ENCODE measurements around the gene SH3BP1.
"Not testable (repeated sequence)": the region's sequence is repeated elsewhere in the genome, so short reads cannot be mapped to it uniquely, and the experiment has no call there.

The SH3BP1 gene

DNA sequence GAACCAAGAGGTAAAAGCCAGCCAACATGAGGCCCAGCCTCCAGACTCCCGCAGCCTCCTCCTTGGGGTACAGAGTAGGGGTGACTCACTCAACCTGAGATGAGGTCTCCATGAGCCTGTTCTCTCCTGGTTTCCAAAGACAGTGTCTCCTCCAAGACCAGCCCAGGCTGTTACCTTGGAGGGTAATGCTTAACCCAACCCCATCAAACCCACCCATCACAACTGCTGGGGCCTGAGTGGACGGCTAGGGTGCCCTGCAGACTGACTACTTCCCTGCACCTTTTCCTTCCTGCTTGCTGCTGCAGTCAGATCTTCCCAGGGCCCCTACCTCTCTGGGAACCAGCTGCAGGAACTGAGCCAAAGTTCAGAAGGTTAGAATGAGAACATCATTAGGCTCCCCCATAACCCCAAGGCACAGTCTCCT, 41.5 kb downstream of the SH3BP1 start:
- DNase-seq, result no peak

DNA sequence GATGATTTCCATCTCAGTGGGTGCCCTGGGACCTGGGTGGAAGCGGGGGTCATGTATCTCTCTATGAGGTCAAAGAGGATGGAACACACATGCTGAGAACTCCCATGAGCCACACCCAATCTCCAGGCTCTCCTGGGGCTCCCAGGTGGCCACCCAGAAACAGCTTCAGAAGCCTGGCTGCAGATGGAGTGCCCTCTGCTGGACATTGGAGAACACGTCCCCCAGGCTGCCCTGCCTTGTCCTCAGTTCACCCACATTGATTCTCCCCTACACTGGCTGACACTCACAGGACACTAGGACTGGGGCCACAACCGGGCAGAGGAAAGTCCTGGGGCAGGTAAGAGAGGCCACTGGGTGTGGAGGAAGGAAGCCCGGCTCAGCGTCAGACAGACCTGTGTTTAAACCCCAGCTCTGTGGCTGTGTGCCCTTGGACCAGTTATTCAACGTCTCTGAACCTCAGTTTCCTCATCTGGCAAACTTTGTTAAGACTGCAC, 42.1 kb downstream of the SH3BP1 start:
- peak; percentile 88 for DNase-seq

DNA sequence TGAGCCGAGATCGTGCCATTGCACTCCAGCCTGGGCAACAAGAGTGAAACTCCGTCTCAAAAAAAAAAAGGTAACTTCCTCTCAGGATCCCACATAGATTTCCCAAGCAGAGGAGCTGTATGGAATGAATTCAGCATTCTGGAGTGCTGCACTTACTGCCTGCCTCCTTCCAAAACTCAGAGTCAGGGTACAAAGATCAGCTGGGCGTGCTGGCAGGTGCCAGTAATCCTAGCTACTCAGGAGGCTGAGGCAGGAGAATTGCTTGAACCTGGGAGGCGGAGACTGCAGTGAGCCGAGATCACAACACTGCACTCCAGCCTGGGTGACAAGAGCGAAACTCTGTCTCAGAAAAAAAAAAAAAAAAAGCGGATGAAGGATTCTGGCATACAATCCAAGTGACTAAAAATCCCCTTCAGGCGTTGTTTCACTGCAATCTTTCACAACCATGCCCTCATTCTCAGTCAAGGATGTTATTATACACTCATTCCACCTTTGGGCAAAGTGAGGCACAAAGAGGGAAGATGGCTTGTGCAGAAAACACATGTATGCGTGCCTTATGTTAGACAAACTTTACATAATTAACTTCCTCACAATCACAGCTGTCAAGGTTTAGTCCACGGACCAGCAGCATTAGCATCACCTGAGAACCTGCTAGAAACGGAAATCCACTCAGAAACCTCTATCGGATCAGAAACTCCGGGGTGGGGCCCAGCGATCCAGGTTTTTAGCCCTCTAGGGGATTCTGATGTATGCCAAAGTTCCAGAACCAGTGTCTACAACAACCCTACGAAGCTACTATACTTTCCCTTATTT, 45.5 kb downstream of the SH3BP1 start:
- DNase-seq, result no peak

DNA sequence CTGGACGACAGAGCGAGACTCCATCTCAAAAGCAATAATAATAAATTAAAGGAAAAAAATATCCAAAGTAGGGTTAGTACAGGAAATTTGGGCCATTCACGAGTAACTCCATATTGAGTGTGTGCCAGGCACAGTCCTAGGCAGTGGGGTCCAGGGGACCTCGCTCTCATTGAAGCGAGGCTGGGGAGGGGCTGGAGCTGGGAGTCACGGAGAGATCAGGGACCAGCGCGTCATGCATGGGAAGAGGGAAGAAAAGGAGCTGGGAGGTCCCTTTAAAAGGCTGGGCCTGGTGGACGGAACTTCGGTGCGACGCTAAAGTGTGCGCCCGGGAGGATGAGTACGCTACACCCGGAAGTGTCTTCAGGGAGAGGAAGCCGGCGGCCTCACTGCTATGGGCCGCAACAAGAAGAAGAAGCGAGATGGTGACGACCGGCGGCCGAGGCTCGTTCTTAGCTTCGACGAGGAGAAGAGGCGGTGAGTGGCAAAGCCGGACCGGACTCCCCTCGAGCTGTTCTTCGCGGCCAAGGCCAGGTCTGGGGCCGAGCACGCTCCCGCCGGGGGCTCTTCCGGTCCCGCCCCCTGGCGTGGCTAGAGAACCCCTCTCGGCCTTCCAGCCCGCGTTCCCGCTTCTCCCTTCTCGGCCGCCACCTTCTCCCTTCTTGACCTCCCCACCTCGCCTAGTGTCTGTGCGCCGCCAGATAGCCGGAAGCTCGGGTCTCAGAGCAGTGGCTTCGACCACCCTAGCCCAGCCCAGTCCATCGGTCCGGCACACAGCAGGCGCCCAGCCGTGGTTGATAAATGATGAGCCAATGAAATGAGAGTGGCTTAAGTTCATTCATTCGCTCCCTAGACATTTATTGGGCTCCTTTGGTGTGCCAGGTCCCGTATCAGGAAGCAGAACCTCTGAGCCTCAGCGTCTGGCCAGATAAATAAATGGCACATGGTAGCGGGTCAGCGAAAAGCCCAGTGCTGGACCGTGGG, 46.8 kb downstream of the SH3BP1 start, which contains the start of gene NOL12:
Gene NOL12, plus strand, starts transcription at position 342 of the 981 bp plus-strand sequence. Its CDS starts 50 bp downstream, at position 392.
- DNase-seq, result peak; percentile 86

DNA sequence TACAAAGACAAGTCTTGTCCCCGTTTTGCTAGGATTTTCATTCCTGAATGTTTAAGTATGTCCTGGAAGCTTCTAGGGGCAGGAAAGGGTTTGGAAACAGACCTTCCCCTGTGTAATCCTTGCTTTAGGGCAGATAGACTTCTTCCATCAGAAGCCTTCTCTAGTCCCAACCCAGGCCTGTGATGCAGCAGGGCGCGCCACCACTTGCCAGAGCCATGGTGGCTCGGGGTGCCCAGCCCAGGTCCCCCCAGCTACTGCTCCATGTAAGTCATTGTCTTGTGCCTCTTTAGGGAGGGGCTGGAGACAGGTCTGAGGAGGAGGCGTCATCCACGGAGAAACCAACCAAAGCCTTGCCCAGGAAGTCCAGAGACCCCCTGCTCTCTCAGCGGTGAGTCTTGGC, 50.9 kb downstream of the SH3BP1 start:
- no peak for DNase-seq

DNA sequence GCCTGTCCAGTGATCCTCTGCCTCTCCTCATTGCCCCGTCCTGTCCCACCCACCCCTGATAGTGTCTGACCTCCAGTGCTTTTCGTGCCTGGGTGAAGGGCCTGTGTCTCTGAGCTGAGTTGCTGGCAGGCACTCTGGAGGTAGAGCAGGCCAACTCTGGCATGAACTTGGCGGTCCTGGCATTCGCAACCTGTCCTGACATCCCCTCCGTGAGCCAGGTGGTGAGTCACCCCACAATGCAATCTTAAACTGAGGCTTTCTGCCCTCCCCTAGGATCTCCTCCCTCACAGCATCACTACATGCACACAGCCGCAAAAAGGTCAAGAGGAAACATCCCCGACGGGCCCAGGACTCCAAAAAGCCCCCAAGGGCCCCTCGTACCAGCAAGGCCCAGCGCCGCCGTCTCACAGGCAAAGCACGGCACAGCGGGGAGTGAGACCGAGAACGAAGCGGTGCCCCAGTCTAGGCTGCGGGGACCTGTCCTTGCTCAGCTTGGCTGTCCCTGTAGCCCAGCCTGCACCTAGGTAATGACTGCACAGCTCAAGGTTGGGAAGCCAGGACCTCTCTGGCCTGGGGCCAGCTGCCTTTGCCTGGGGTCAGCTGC, 51.5 kb downstream of the SH3BP1 start:
- no peak for DNase-seq

DNA sequence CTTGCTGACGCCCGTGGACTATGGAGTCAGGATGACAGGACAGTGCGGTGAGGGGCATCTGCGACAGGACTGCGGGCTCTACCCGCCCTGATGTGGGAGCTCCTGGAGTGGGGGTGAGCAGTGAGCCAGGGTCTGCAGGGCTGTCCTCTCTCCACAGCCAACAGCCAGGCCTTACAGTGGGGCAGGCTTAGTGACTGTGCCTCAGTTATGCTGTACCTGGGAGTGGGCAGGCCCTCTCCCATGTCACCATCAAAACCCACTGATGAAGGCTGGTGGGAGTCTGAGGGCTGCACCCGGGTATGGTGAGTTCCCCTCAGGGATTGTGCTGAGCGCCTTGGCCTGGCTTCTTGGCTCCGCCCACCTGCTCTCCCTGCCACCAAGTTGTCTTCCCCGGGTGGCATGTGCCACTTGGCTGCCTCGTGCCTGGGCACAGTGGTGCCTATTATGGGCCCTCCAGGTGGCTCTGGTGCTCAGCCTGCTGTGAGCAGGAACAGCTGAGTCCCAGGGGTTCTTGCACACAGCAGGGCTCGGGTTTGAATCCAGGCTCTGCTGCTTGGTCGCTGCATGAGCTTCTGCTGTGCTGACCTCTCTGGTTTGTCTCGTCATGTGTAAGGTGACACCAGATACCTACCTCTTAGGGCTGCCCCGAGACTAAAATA, 53.3 kb downstream of the SH3BP1 start:
- DNase-seq, result no peak

DNA sequence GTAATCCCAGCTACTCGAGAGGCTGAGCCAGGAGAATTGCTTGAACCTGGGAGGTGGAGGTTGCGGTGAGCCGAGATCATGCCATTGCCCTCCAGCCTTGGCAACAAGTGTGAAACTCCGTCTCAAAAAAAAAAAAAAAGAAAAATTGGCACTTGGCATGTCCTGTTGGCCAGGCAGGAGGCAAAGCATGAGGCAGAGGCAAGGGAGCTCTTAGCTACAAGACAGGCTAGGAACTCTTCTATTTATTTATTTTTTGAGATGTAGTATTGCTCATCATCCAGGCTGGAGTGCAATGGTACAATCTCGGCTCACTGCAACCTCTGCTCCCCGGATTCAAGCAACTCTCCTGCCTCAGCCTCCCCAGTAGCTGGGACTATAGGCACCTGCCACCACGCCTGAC, 54.7 kb downstream of the SH3BP1 start:
- DNase-seq, result not testable (repeated sequence)

DNA sequence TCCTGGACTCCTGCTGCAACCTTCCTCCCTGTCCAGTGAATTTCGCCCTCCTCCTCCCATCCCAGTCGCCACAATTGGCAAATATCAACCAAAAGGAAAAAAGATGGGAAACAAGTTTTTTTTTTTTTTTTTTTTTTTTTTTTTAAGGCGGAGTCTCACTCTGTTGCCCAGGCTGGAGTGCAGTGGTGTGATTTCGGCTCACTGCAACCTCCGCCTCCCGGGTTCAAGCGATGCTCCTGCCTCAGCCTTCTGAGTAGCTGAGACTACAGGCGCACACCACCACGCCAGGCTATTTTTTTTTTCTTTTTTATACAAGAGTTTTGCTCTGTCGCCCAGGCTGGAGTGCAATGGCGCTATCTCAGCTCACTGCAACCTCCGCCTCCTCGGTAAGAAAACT, 56.8 kb downstream of the SH3BP1 start:
- DNase-seq, result not testable (repeated sequence)

DNA sequence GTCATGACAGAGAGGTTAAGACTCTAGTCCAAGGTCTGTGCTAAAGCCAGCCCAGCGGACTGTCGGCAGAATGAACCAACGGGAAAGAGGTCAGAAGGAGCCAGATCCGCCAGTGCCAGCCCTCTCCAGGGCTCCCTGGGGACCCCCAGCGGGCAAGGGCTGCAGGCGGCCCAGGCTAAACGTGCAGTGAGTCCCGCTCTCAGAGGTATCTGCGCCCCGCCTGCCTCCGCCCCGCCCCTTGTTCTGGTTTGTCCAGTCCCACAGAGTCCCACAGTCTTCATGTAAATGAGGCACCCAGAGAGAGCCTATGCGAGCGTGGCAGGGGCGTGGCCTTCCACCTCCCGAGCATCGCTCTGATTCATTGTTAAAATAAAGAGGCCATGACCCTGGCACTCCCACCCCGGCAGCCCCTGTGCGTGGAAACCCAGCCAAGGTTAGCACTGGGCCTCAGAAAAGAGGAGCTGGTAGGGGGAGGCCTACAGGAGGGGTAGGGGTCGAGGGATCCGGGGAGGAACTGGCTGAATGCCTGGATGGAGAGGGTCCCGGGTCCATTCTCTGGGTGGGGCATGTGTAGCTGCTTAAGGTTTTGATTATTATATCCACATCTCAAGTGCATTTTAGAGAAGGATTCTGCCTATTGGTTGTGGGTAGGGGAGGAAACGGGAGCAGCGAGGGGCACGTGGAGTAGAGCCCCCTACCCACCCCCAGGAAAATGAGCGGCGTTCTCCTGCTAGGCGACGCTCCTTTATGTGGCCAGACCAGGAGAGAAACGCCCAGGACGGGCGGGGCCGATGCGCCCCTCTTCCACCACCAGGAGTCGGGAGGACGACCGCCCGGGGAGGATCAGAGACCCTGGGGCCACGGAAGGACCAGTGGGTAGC, 57.4 kb downstream of the SH3BP1 start, which contains the start of gene TRIOBP:
Gene TRIOBP, plus strand, starts transcription at position 392 of the 881 bp plus-strand sequence. CDS start 4,318 bp downstream, outside the sequence.
- DNase-seq, result peak; percentile 91

DNA sequence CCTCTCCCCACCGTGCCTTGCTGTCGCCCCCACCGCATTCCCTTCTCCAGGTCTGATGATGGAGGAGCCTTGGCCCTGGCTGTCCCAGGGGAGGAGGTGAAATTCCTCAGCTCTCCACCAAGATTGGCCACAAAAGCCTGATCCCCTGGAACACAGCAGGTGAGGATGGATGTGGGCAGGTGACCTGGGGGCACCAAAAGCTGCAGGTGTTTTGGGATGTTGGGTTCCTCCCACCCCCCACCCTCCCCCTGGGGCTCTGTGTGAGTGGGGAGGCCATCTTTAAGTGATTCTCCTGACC, 58.0 kb downstream of the SH3BP1 start:
- DNase-seq, result no peak

DNA sequence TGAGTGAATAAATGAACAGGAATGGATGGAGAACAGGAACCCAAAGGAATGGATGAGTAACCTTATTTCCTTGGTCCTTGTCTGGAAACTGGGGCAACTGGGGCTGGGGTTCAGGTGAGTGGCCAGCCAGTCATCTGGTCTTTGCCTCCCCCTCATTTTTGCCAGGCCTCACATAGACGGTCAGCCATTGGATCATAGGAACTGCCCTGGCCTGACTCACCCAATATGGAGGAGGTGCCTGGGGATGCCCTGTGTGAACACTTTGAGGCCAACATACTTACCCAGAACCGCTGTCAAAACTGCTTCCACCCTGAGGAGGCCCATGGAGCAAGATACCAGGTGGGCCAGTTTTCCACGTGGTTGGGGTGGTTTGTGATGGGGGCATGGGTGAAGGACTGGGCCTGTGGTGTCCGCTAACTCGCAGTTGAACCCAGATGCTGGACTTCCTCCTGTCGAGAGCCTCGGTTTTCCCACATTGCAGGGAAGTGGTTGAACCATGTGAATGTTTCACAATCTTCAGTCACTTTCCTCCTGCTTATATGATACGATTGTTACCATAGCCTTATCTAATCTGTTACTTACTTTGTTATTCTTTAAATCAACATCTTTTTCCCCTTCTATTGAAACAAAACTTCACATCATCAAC, 61.8 kb downstream of the SH3BP1 start:
- DNase-seq, result no peak

DNA sequence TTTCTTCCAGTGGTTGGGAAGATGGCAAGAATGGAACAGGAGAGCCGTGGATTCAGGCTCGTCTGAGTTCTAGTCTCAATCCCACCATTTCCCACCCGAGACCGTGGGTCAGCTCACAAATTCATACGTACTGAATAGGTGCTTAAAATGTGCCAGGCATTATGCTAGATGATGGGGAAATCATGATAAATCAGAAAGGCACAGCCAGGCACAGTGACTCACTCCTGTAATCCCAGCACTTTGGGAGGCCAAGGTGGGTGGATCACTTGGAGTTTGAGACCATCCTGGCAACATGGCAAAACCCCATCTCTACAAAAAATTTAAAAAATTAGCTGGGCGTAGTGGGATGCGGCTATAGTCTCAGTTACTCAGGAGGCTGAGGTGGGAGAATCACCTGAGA, 64.4 kb downstream of the SH3BP1 start:
- no peak for DNase-seq

DNA sequence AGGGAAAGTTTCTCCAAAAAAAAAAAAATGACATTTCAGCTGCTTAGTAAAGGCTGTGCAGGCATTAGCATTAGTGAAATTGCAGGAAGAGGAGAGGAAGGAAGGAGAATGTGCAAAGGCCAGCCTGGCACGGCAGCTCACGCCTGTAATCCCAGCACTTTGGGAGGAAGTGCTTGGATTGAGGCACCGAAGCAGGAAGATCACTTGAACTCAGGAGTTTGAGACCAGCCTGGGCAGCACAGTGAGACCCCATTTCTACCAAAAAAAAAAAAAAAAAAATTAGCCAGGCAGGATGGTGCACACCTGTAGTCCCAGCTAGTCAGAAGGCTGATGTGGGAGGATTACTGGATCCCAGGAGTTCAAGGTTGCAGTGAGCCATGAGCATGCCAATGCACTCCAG, 65.2 kb downstream of the SH3BP1 start:
- DNase-seq, result no peak

DNA sequence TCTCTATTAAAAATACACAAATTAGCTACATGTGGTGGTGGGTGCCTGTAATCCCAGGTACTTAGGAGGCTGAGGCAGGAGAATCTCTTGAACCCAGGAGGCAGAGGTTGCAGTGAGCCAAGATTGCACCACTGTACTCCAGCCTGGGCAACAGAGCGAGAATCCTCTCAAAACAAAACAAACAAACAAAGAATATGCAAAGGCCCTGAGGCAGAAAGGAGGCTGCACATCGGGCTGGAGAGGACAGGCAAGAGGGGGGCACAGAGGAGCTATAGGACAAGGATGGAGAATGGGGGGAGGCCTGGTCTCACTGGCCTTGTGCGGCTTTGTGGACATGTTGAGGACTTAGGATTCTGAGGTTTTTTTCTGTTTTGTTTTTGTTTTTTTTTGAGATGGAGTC, 65.7 kb downstream of the SH3BP1 start:
- no peak for DNase-seq

All from activated CD4-positive, alpha-beta T cell treated with anti-CD3 and anti-CD28 coated beads, Interleukin-10, Interleukin-2, amounts not matched to agents 100 ng/mL and 50 ng/mL, durations not matched to agents 16 hours and 8 hours (primary cell).